CD8-positive, alpha-beta memory T cell (primary cell): ENCODE measurements around the gene OR7A5. TPM values are rescaled to one million over a fixed set of nuclear protein-coding genes. Genes with fewer than 3 reads are reported as not detected.

ENCODE experiments used
- CTCF ChIA-PET: fragments of 350-600 bp; sonication (Branson Sonifier 250); formaldehyde crosslinking; loops from one replicate; lab custom pipeline; 2021; ENCODE audit warnings: antibody characterized with exemption; lab: Charles Lee
- POLR2A ChIA-PET: fragments of 350-600 bp; sonication (Branson Sonifier 250); formaldehyde crosslinking; loops from one replicate; lab custom pipeline; 2021; ENCODE audit warnings: antibody characterized with exemption; lab: Charles Lee
- DNase-seq, 5 donors: peaks; one replicate each; pipeline versions ENCODE4 v3.0.0 to v3.0.0-alpha.2; 2020 to 2022; ENCODE audit warnings: mixed read lengths in 1 of 5
- H3K27ac ChIP-seq: one replicate; pipeline ENCODE4 v1.7.0; 2013; ENCODE audit warnings: low read depth, mild to moderate bottlenecking, low read length, moderate library complexity
- H3K27me3 ChIP-seq: 2 replicates; pipeline ENCODE4 v1.7.0; 2013; ENCODE audit warnings: low read length, mild to moderate bottlenecking; ENCODE audit not compliant: insufficient read depth, poor library complexity, severe bottlenecking
- H3K36me3 ChIP-seq: 2 replicates; pipeline ENCODE4 v1.7.0; 2013; ENCODE audit warnings: mild to moderate bottlenecking, low read length, moderate library complexity; ENCODE audit not compliant: insufficient read depth
- H3K4me1 ChIP-seq: 2 replicates; pipeline ENCODE4 v1.7.0; 2013; ENCODE audit warnings: mild to moderate bottlenecking, low read length, moderate library complexity; ENCODE audit not compliant: insufficient read depth
- H3K4me3 ChIP-seq: 2 replicates; pipeline ENCODE4 v1.7.0; 2013; ENCODE audit warnings: mild to moderate bottlenecking, low read length
- H3K9me3 ChIP-seq: 2 replicates; pipeline ENCODE4 v1.7.0; 2013; ENCODE audit warnings: mild to moderate bottlenecking, low read length
- H3K27ac Mint-ChIP-seq, 8 donors: one replicate each; pipeline ENCODE4 v1.8.0; 2020 to 2021; ENCODE audit warnings: mixed read lengths in 8 of 8, mild to moderate bottlenecking in 6 of 8, inconsistent platforms in 3 of 8, moderate library complexity in 3 of 8
- H3K27me3 Mint-ChIP-seq, 2 donors: one replicate each; pipeline ENCODE4 v1.8.0; 2020 to 2021; ENCODE audit warnings: mixed read lengths in 2 of 2, mild to moderate bottlenecking in 1 of 2, moderate library complexity in 1 of 2
- H3K36me3 Mint-ChIP-seq, 3 donors: one replicate each; pipeline ENCODE4 v1.8.0; 2020 to 2021; ENCODE audit warnings: mixed read lengths in 3 of 3, inconsistent platforms in 1 of 3, mild to moderate bottlenecking in 1 of 3
- H3K4me1 Mint-ChIP-seq, 3 donors: one replicate each; pipeline ENCODE4 v1.8.0; 2020 to 2021; ENCODE audit warnings: mixed read lengths in 3 of 3, inconsistent platforms in 1 of 3, mild to moderate bottlenecking in 1 of 3
- H3K4me3 Mint-ChIP-seq, 7 donors: one replicate each; pipeline ENCODE4 v1.8.0; 2020 to 2021; ENCODE audit warnings: mixed read lengths in 7 of 7, mild to moderate bottlenecking in 6 of 7, moderate library complexity in 4 of 7, inconsistent platforms in 2 of 7
- H3K9me3 Mint-ChIP-seq, 5 donors: one replicate each; pipeline ENCODE4 v1.8.0; 2020 to 2022; ENCODE audit warnings: mixed read lengths in 5 of 5, mild to moderate bottlenecking in 3 of 5, moderate library complexity in 2 of 5, inconsistent platforms in 1 of 5
- polyA plus RNA-seq: library from polyadenylated mRNA; unstranded; fragments of 300-500 nt; fragmentation: Illumina TruSeq; gene quantifications from one replicate; pipeline ENCODE4 v1.2.3, GENCODE V29; 2021
- total RNA-seq, 2 experiments: library from RNA; stranded (reverse); gene quantifications; one replicate each; pipeline ENCODE4 v1.2.3, GENCODE V29; 2021

Gene OR7A5
- total and polyA plus RNA-seq, 3 experiments from 2014 or later, result not detected

GRCh38 chr19:14830702-14831101, 4.3 kb downstream of the OR7A5 start:
- Histone ChIP-seq H3K9me3 (no peaks in the 10 kb centered on the region), H3K4me3 (no peak overlapping the region), H3K4me1 (no peaks in the 10 kb centered on the region), H3K27ac (no peak overlapping the region), H3K27me3 (no peaks in the 10 kb centered on the region), H3K36me3 (no peaks in the 10 kb centered on the region)
- DNase-seq, result no peak
- Mint-ChIP-seq H3K27ac (no peak overlapping the region), H3K36me3 (no peaks in the 10 kb centered on the region), H3K9me3 (peaks cover 0 to under 1% (median 0%) of the 10 kb centered on the region in 5 donors), H3K4me1 (no peaks in the 10 kb centered on the region), H3K27me3 (peaks cover 3 to 44% of the 10 kb centered on the region in 2 donors), H3K4me3 (no peak overlapping the region)
- ChIA-PET CTCF (no interaction called here), POLR2A (no interaction called here)

GRCh38 chr19:14826006-14826405, 9.0 kb downstream of the OR7A5 start:
- H3K36me3 Mint-ChIP-seq, result no peaks in the 10 kb centered on the region
- POLR2A ChIA-PET, result no interaction called here
- CTCF ChIA-PET, result no interaction called here
- Histone ChIP-seq H3K4me3 (no peak overlapping the region), H3K36me3 (no peaks in the 10 kb centered on the region), H3K9me3 (no peaks in the 10 kb centered on the region), H3K27me3 (no peaks in the 10 kb centered on the region), H3K4me1 (no peaks in the 10 kb centered on the region), H3K27ac (no peak overlapping the region)
- H3K4me1 Mint-ChIP-seq, result no peaks in the 10 kb centered on the region
- no peak overlapping the region for H3K4me3 Mint-ChIP-seq
- H3K27me3 Mint-ChIP-seq, result peaks cover 20 to 61% of the 10 kb centered on the region in 2 donors
- peaks cover 0 to 7% (median 0%) of the 10 kb centered on the region in 5 donors for H3K9me3 Mint-ChIP-seq
- no peak for DNase-seq
- no peak overlapping the region for H3K27ac Mint-ChIP-seq

- Mint-ChIP-seq H3K27me3 (peaks cover 20 to 50% of the 10 kb centered on the region in 2 donors), H3K9me3 (peaks cover 0 to 7% (median 0%) of the 10 kb centered on the region in 5 donors), H3K27ac (no peak overlapping the region), H3K4me3 (no peak overlapping the region), H3K4me1 (no peaks in the 10 kb centered on the region), H3K36me3 (no peaks in the 10 kb centered on the region)
- no peaks in the 10 kb centered on the region for H3K4me1 ChIP-seq
- no peaks in the 10 kb centered on the region for H3K9me3 ChIP-seq
- no peak for DNase-seq
- H3K27ac ChIP-seq, result no peak overlapping the region
- H3K4me3 ChIP-seq, result no peak overlapping the region
- ChIA-PET CTCF (no interaction called here), POLR2A (no interaction called here)
- H3K36me3 ChIP-seq, result no peaks in the 10 kb centered on the region
- H3K27me3 ChIP-seq, result no peaks in the 10 kb centered on the region
Observed at GRCh38 chr19:14821937-14822336, 13.0 kb downstream of the OR7A5 start.

- Histone ChIP-seq H3K9me3 (no peaks in the 10 kb centered on the region), H3K36me3 (no peaks in the 10 kb centered on the region), H3K4me3 (no peak overlapping the region), H3K27me3 (no peaks in the 10 kb centered on the region), H3K27ac (no peak overlapping the region), H3K4me1 (no peaks in the 10 kb centered on the region)
- CTCF ChIA-PET, result no interaction called here
- no peak overlapping the region for H3K4me3 Mint-ChIP-seq
- H3K36me3 Mint-ChIP-seq, result no peaks in the 10 kb centered on the region
- no peak overlapping the region for H3K27ac Mint-ChIP-seq
- H3K4me1 Mint-ChIP-seq, result no peaks in the 10 kb centered on the region
- POLR2A ChIA-PET, result no interaction called here
- peaks cover 4 to 18% of the 10 kb centered on the region in 2 donors for H3K27me3 Mint-ChIP-seq
- peaks cover 0 to 3% (median 0%) of the 10 kb centered on the region in 5 donors for H3K9me3 Mint-ChIP-seq
- DNase-seq, result no peak
Observed at GRCh38 chr19:14818588-14818987, 16.4 kb downstream of the OR7A5 start.

- Histone ChIP-seq H3K27ac (no peak overlapping the region), H3K36me3 (no peaks in the 10 kb centered on the region), H3K9me3 (no peaks in the 10 kb centered on the region), H3K4me3 (no peak overlapping the region), H3K4me1 (no peaks in the 10 kb centered on the region), H3K27me3 (no peaks in the 10 kb centered on the region)
- no peaks in the 10 kb centered on the region for H3K4me1 Mint-ChIP-seq
- peaks cover 1 to 13% of the 10 kb centered on the region in 2 donors for H3K27me3 Mint-ChIP-seq
- H3K27ac Mint-ChIP-seq, result no peak overlapping the region
- no peak overlapping the region for H3K4me3 Mint-ChIP-seq
- no peaks in the 10 kb centered on the region for H3K36me3 Mint-ChIP-seq
- peaks cover 0 to 3% (median 0%) of the 10 kb centered on the region in 5 donors for H3K9me3 Mint-ChIP-seq
- POLR2A ChIA-PET, result no interaction called here
- no peak for DNase-seq
- CTCF ChIA-PET, result no interaction called here
Observed at GRCh38 chr19:14817052-14817451, 17.9 kb downstream of the OR7A5 start.

- no peaks in the 10 kb centered on the region for H3K4me1 ChIP-seq
- H3K9me3 ChIP-seq, result no peaks in the 10 kb centered on the region
- CTCF ChIA-PET, result no interaction called here
- no peak overlapping the region for H3K4me3 Mint-ChIP-seq
- H3K4me3 ChIP-seq, result no peak overlapping the region
- POLR2A ChIA-PET, result no interaction called here
- H3K36me3 ChIP-seq, result no peaks in the 10 kb centered on the region
- no peak overlapping the region for H3K27ac ChIP-seq
- no peaks in the 10 kb centered on the region for H3K27me3 ChIP-seq
- no peaks in the 10 kb centered on the region for H3K36me3 Mint-ChIP-seq
- H3K27ac Mint-ChIP-seq, result no peak overlapping the region
- peaks cover 0 to 3% (median 0%) of the 10 kb centered on the region in 5 donors for H3K9me3 Mint-ChIP-seq
- H3K27me3 Mint-ChIP-seq, result peaks cover 1 to 4% of the 10 kb centered on the region in 2 donors
- no peaks in the 10 kb centered on the region for H3K4me1 Mint-ChIP-seq
- no peak for DNase-seq
Observed at GRCh38 chr19:14814982-14815652, 19.9 kb downstream of the OR7A5 start.

GRCh38 chr19:14809272-14810057, 25.5 kb downstream of the OR7A5 start:
- ChIA-PET CTCF (no interaction called here), POLR2A (no interaction called here)
- no peak for DNase-seq
- H3K4me1 ChIP-seq, result no peaks in the 10 kb centered on the region
- Mint-ChIP-seq H3K27ac (no peak overlapping the region), H3K36me3 (peaks cover 0 to 2% (median 0%) of the 10 kb centered on the region in 3 donors), H3K27me3 (peaks cover 0 to 17% of the 10 kb centered on the region in 2 donors), H3K4me1 (no peaks in the 10 kb centered on the region), H3K9me3 (no peaks in the 10 kb centered on the region), H3K4me3 (no peak overlapping the region)
- H3K27me3 ChIP-seq, result no peaks in the 10 kb centered on the region
- H3K4me3 ChIP-seq, result no peak overlapping the region
- H3K36me3 ChIP-seq, result no peaks in the 10 kb centered on the region
- H3K9me3 ChIP-seq, result no peaks in the 10 kb centered on the region
- no peak overlapping the region for H3K27ac ChIP-seq

- Mint-ChIP-seq H3K4me3 (no peak overlapping the region), H3K9me3 (no peaks in the 10 kb centered on the region), H3K36me3 (peaks cover 0 to 2% (median 0%) of the 10 kb centered on the region in 3 donors), H3K27me3 (peaks cover 4 to 34% of the 10 kb centered on the region in 2 donors), H3K27ac (no peak overlapping the region), H3K4me1 (no peaks in the 10 kb centered on the region)
- no peaks in the 10 kb centered on the region for H3K36me3 ChIP-seq
- H3K4me1 ChIP-seq, result no peaks in the 10 kb centered on the region
- ChIA-PET CTCF (no interaction called here), POLR2A (no interaction called here)
- no peaks in the 10 kb centered on the region for H3K27me3 ChIP-seq
- H3K9me3 ChIP-seq, result no peaks in the 10 kb centered on the region
- H3K4me3 ChIP-seq, result no peak overlapping the region
- no peak overlapping the region for H3K27ac ChIP-seq
- no peak for DNase-seq
Observed at GRCh38 chr19:14804765-14805164, 30.2 kb downstream of the OR7A5 start.
